Neural crest cell (in vitro differentiated cells): Measurements from ENCODE around the gene TTLL3. TPM values are rescaled to one million over a fixed set of nuclear protein-coding genes. Genes with fewer than 3 reads are reported as not detected.

ENCODE experiments used
- DNase-seq: peaks from one replicate; pipeline ENCODE4 v3.0.0; 2021; ENCODE audit warnings: low read depth, mixed read lengths, low spot score
- H3K27ac Mint-ChIP-seq: one replicate; pipeline ENCODE4 v1.8.0; 2021; ENCODE audit warnings: mild to moderate bottlenecking, mixed read lengths; ENCODE audit not compliant: unreplicated experiment
- H3K27me3 Mint-ChIP-seq: 2 replicates; pipeline ENCODE4 v1.8.0; 2021; ENCODE audit warnings: low read depth, mild to moderate bottlenecking, mixed read lengths
- H3K36me3 Mint-ChIP-seq: 2 replicates; pipeline ENCODE4 v1.8.0; 2021; ENCODE audit warnings: low read depth, mild to moderate bottlenecking, mixed read lengths
- H3K4me1 Mint-ChIP-seq: 2 replicates; pipeline ENCODE4 v1.8.0; 2021; ENCODE audit warnings: mixed read lengths
- H3K4me3 Mint-ChIP-seq: one replicate; pipeline ENCODE4 v1.8.0; 2021; ENCODE audit warnings: mild to moderate bottlenecking, mixed read lengths
- H3K9me3 Mint-ChIP-seq: 2 replicates; pipeline ENCODE4 v1.8.0; 2021; ENCODE audit warnings: mixed read lengths
- total RNA-seq: library from RNA; stranded (reverse); gene quantifications from 2 replicates; pipeline ENCODE4 v1.2.1, GENCODE V29; 2021
- TF ChIP-seq, protein P1 (sequence below): fragments of 200-600 bp; sonication (generic); conservative IDR thresholded peaks from 2 replicates; pipeline ENCODE4 v1.5.0; 2021; ENCODE audit warnings: antibody characterized with exemption, mild to moderate bottlenecking

Gene TTLL3
- total RNA-seq, 1 donor from 2014 or later, result 28.3 TPM

DNA sequence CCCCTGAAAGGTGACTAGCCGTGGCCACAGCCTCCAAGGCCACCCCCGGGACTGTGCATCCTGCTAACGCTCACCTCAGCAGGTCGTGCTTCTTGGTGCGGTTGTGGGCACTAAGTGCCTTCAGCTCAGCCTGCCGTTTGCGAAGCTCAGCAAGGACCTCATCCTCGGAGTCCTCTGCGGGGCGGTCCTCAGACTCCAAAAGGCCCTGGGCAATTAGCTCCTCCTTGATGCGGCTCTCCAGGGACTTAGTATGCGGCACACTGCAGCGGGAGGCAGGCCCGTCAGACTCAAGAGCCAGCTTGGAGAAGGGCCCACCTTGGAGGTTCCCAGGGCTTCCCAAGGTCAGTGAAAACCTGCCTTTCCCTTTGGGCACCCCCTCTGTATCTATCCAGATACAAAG, 26.1 kb upstream of the TTLL3 start:
- H3K27me3 Mint-ChIP-seq, result no peaks in the 10 kb centered on the region
- no peak for DNase-seq
- TF ChIP-seq, protein P1, sequence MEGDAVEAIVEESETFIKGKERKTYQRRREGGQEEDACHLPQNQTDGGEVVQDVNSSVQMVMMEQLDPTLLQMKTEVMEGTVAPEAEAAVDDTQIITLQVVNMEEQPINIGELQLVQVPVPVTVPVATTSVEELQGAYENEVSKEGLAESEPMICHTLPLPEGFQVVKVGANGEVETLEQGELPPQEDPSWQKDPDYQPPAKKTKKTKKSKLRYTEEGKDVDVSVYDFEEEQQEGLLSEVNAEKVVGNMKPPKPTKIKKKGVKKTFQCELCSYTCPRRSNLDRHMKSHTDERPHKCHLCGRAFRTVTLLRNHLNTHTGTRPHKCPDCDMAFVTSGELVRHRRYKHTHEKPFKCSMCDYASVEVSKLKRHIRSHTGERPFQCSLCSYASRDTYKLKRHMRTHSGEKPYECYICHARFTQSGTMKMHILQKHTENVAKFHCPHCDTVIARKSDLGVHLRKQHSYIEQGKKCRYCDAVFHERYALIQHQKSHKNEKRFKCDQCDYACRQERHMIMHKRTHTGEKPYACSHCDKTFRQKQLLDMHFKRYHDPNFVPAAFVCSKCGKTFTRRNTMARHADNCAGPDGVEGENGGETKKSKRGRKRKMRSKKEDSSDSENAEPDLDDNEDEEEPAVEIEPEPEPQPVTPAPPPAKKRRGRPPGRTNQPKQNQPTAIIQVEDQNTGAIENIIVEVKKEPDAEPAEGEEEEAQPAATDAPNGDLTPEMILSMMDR, result no peak
- H3K4me3 Mint-ChIP-seq, result no peak overlapping the region
- no peaks in the 10 kb centered on the region for H3K9me3 Mint-ChIP-seq
- H3K36me3 Mint-ChIP-seq, result peaks cover 18% of the 10 kb centered on the region
- no peak overlapping the region for H3K27ac Mint-ChIP-seq
- no peaks in the 10 kb centered on the region for H3K4me1 Mint-ChIP-seq

DNA sequence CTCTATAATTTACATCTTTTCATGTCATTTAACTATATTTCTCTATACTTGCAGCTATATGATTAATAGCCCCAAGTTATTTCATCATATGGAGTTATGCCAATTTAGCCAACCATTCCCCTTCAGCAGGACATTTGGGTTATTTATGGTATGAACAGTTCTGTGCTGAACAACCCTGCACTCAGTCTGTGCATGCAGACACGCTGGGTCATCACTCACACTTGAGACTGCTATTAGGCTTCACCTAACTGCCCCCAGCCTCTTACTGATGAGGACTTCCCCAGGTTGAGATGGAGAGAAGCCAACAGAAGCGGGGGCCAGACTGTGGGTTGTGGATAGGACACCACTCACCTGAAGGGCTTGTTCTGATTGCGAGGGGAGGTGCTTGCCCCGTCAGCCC, 25.1 kb upstream of the TTLL3 start:
- H3K36me3 Mint-ChIP-seq, result peaks cover 22% of the 10 kb centered on the region
- H3K27ac Mint-ChIP-seq, result no peak overlapping the region
- H3K27me3 Mint-ChIP-seq, result no peaks in the 10 kb centered on the region
- no peaks in the 10 kb centered on the region for H3K4me1 Mint-ChIP-seq
- no peak overlapping the region for H3K4me3 Mint-ChIP-seq
- TF ChIP-seq, protein P1, result no peak
- H3K9me3 Mint-ChIP-seq, result no peaks in the 10 kb centered on the region
- no peak for DNase-seq

DNA sequence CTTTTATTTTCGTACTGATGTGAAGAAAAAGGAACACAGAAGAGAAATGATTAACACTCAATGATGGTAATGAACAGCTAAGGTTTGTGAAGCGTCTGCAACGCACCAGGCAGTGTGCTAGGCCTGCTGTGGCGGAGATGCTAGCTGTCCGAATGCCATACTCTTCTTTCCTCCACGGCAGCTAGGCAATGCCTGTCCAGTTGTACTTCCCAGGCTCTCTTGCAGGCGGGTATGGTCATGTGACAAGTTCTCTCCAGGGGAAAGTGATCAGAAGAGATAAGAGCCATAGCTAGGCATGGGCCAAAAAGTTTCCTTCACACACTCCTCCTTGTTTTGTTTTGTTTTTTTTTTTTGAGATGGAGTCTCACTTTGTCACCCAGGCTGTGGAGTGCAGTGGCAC, 24.5 kb upstream of the TTLL3 start:
- TF ChIP-seq, protein P1, result no peak
- Mint-ChIP-seq H3K27ac (no peak overlapping the region), H3K27me3 (no peaks in the 10 kb centered on the region), H3K36me3 (peaks cover 22% of the 10 kb centered on the region), H3K4me3 (no peak overlapping the region), H3K4me1 (no peaks in the 10 kb centered on the region), H3K9me3 (no peaks in the 10 kb centered on the region)
- DNase-seq, result no peak

DNA sequence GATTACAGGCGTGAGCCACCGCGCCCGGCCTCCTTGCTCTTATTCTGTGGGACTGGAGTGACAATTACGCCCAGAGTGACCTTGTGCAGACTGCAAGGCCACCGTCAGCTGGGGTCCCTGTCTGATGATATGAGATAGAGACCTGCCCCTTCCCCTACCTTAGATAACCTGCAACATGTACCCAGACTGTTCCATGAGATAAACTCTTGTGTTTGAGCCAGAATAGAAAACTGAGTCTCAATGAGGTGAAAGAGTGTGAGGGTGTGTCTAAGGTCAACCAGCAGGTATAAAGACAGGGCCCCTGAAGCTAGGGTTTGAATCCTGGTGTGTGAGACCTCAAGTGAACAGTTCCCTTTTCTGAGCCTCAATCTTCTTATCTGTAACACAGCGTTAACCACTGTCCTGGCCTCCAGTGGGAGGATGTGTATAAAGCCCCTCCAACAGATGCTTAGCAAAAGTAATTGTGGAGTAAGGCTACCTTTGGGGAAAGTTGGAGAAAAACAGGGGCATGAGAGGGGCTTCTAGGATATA, 23.8 kb upstream of the TTLL3 start:
- H3K36me3 Mint-ChIP-seq, result peaks cover 22% of the 10 kb centered on the region

DNA sequence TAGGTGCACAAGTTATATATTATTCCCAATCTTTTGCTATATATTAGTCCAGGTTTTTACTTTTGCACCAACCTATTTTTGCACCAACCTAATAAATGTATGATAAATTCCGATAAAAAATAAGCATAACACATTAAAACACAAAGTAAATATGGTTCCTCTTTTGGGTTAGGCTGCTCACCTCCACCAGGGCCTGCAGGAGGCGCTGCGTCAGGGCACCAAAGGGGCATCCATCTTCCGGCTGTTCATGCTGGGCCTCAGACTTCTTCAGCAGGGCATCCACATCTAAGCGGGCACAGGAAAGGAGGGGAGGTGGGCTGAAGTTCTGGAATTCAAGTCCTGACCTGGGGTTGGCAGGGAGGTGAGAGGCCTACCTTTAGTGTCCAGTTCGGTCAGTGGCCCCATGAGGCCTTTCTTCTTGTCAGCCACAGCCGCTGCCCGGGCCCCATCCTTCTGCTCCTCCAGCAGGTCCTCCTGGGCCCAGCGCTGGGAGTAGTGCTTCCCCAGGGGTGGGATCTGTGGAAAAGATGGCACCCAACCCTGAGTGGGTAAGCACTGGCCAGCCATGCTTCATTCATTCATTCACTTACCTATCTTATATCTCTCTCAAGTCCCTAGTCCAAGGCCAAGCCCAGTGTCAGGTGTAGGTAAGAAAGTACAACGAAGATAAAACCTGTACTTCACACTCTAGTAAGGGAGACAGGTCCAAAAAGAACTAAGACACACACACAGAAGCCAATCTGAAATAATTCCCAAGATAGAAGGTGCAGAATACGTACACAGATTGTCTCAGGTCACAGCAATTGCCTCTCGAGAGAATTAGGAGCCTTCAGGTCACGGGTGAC, 23.0 kb upstream of the TTLL3 start:
- no peaks in the 10 kb centered on the region for H3K27me3 Mint-ChIP-seq
- DNase-seq, result no peak
- TF ChIP-seq, protein P1, result peak; percentile 59
- peak overlapping the region; percentile 27 for H3K4me3 Mint-ChIP-seq
- H3K36me3 Mint-ChIP-seq, result peaks cover 22% of the 10 kb centered on the region
- H3K9me3 Mint-ChIP-seq, result no peaks in the 10 kb centered on the region
- peaks cover 6% of the 10 kb centered on the region for H3K4me1 Mint-ChIP-seq
- H3K27ac Mint-ChIP-seq, result no peak overlapping the region

More for the DNA sequence above, 23.8 kb upstream of the TTLL3 start:
- Mint-ChIP-seq H3K4me3 (no peak overlapping the region), H3K4me1 (no peaks in the 10 kb centered on the region), H3K27me3 (no peaks in the 10 kb centered on the region), H3K9me3 (no peaks in the 10 kb centered on the region), H3K27ac (no peak overlapping the region)
- no peak for DNase-seq
- TF ChIP-seq, protein P1, result no peak
